ENCODE measurements around the gene EXOC6. TPM values are rescaled to one million over a fixed set of nuclear protein-coding genes. Genes with fewer than 3 reads are reported as not detected.

EXOC6 gene
- total RNA-seq, 1 experiment from 2014 or later, result 12.9 TPM

DNA sequence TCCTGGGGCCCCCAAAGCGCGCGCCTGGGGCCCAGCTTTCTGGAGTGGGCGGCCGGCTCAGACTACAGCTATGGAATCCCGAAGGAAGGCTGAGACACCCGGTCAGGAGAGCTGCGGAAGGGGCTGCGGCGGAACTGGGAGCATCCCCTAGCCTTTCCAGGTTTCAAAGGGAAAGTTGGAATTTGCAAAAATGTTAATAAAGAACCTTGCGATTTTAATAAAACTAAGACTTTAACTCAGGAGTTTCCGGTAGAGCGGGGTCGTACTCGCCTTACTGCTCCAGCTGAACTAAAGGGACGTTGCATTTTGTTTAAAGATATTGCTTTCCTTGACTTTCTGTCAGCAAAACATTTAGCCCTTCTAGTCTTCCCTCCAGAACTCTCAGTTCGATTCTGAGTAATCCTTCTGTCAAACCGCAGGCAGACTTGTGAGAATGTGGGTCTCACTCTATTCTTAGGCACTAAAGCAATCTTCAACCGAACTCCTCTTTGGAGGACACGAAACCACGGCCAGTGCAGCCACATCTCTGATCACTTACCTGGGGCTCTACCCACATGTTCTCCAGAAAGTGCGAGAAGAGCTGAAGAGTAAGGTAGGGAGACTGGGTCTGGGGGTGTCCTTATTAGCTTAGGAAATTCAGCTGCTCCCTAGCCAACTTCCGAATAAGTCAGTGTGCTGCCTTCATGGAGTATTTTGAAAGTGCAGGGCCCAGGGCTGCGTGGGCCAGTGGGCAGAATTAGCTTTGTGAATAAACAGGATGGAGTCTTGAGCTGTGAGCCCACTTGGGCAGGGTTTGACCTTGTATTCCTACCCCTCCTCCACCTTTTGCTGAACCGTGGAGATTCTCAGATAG lies 227.3 kb downstream of the EXOC6 start (continued):
- TF ChIP-seq, protein P1, sequence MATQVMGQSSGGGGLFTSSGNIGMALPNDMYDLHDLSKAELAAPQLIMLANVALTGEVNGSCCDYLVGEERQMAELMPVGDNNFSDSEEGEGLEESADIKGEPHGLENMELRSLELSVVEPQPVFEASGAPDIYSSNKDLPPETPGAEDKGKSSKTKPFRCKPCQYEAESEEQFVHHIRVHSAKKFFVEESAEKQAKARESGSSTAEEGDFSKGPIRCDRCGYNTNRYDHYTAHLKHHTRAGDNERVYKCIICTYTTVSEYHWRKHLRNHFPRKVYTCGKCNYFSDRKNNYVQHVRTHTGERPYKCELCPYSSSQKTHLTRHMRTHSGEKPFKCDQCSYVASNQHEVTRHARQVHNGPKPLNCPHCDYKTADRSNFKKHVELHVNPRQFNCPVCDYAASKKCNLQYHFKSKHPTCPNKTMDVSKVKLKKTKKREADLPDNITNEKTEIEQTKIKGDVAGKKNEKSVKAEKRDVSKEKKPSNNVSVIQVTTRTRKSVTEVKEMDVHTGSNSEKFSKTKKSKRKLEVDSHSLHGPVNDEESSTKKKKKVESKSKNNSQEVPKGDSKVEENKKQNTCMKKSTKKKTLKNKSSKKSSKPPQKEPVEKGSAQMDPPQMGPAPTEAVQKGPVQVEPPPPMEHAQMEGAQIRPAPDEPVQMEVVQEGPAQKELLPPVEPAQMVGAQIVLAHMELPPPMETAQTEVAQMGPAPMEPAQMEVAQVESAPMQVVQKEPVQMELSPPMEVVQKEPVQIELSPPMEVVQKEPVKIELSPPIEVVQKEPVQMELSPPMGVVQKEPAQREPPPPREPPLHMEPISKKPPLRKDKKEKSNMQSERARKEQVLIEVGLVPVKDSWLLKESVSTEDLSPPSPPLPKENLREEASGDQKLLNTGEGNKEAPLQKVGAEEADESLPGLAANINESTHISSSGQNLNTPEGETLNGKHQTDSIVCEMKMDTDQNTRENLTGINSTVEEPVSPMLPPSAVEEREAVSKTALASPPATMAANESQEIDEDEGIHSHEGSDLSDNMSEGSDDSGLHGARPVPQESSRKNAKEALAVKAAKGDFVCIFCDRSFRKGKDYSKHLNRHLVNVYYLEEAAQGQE (IDR thresholded peaks at IDR 0.05; ENCODE audit: low read depth), result no peak

DNA sequence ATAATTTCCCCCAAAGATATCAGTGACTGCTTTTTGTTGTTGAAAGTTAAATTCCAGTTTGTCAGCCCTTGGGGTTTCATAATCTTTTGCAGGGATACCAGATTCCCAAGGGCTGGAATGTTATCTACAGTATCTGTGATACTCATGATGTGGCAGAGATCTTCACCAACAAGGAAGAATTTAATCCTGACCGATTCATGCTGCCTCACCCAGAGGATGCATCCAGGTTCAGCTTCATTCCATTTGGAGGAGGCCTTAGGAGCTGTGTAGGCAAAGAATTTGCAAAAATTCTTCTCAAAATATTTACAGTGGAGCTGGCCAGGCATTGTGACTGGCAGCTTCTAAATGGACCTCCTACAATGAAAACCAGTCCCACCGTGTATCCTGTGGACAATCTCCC lies 228.6 kb downstream of the EXOC6 start:
- no TSS peak for BruUV-seq (replicated peaks)
- no peaks in the 10 kb centered on the region for H3K9me2 ChIP-seq (ENCODE audit: insufficient read depth)
- H4K20me1 ChIP-seq (ENCODE audit: insufficient read depth), result no peaks in the 10 kb centered on the region
- no peak overlapping the region for H2AFZ ChIP-seq (ENCODE audit: low read depth, low read length, poor library complexity, severe bottlenecking)
- RAD21 ChIA-PET (ENCODE audit: low non-redundant PET in 1 of 2, low total read pairs in 2 of 2, uncharacterized antibody in 2 of 2, unreplicated experiment in 2 of 2), result interaction anchor here in 1 of 2 experiments (0.6 kb wide), 1 partner anchor 249 kb away, joined by 3 read pairs; no protein-coding TSS in a partner anchor
- CTCF ChIA-PET, result interaction anchor here (0.7 kb wide), 1 partner anchor 20 kb away, joined by 3 read pairs; no protein-coding TSS in a partner anchor
- ATAC-seq (no peak), DNase-seq (ENCODE audit: low read depth, low spot score) (no peak)
- H3K4me3 ChIP-seq (replicated peaks in 1 of 2; ENCODE audit: low read depth in 1 of 2, low read length in 2 of 2), result no peak overlapping the region
- no peaks in the 10 kb centered on the region for H3K36me3 ChIP-seq (ENCODE audit: control insufficient read depth in 1 of 2, insufficient read depth in 2 of 2, low read length in 2 of 2)
- TF ChIP-seq SP1 (IDR thresholded peaks at IDR 0.05; ENCODE audit: low read depth) (no peak), TCF7L2 (IDR thresholded peaks at IDR 0.05; ENCODE audit: borderline replicate concordance, extremely low read depth, insufficient read depth, insufficient read length) (no peak), SRF (IDR thresholded peaks at IDR 0.05; ENCODE audit: low read depth) (no peak), POLR2A (IDR thresholded peaks at IDR 0.05; ENCODE audit: borderline replicate concordance, extremely low read depth, insufficient read depth, insufficient read length) (no peak), YY1 (IDR thresholded peaks at IDR 0.05; ENCODE audit: extremely low read depth, insufficient replicate concordance, low read depth, low read length) (no peak)
- TF ChIP-seq, protein P1 (IDR thresholded peaks at IDR 0.05; ENCODE audit: low read depth), result no peak
- no peaks in the 10 kb centered on the region for H3K27me3 ChIP-seq (ENCODE audit: insufficient read depth, low read length)
- no peaks in the 10 kb centered on the region for H3K9me3 ChIP-seq (ENCODE audit: control insufficient read depth in 1 of 2, insufficient read depth in 1 of 2, low read depth in 1 of 2, low read length in 2 of 2)
- no peak overlapping the region for H3K9ac ChIP-seq (ENCODE audit: low read length)
- intact Hi-C loops (cut with micrococcal nuclease), result loop anchor here (10.0 kb wide), 1 partner anchor 192 kb away; no protein-coding TSS in a partner anchor
- no peaks in the 10 kb centered on the region for H3K79me2 ChIP-seq (ENCODE audit: insufficient read depth, low read length)
- peaks cover 8 to 23% of the 10 kb centered on the region in 2 experiments; a peak in 2 of 4 replicates for H3K4me1 ChIP-seq (ENCODE audit: control insufficient read depth in 1 of 2, insufficient read depth in 2 of 2, low read length in 2 of 2)
- H3K27ac ChIP-seq (ENCODE audit: low read depth, low read length), result no peak overlapping the region
- no peak overlapping the region for H3K4me2 ChIP-seq (ENCODE audit: low read length)
- POLR2A ChIA-PET, result no interaction called here
